ENCODE results near the gene HRK.

- TF ChIP-seq, protein P1, sequence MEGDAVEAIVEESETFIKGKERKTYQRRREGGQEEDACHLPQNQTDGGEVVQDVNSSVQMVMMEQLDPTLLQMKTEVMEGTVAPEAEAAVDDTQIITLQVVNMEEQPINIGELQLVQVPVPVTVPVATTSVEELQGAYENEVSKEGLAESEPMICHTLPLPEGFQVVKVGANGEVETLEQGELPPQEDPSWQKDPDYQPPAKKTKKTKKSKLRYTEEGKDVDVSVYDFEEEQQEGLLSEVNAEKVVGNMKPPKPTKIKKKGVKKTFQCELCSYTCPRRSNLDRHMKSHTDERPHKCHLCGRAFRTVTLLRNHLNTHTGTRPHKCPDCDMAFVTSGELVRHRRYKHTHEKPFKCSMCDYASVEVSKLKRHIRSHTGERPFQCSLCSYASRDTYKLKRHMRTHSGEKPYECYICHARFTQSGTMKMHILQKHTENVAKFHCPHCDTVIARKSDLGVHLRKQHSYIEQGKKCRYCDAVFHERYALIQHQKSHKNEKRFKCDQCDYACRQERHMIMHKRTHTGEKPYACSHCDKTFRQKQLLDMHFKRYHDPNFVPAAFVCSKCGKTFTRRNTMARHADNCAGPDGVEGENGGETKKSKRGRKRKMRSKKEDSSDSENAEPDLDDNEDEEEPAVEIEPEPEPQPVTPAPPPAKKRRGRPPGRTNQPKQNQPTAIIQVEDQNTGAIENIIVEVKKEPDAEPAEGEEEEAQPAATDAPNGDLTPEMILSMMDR (IDR thresholded peaks at IDR 0.05) = no peak
- TF ChIP-seq EP300 (IDR thresholded peaks at IDR 0.05) (no peak), POLR2A (IDR thresholded peaks at IDR 0.05) (no peak)
These were observed 19.9 kb downstream of the HRK start for GRCh38 chr12:116861320-116861719.
